H9 (cell line): ENCODE measurements around the gene AP1B1. TPM values are rescaled to one million over a fixed set of nuclear protein-coding genes. Genes with fewer than 3 reads are reported as not detected.

Experiments
- DNase-seq: peaks from one replicate; pipeline ENCODE4 v3.0.0-alpha.2; 2017
- H2AFZ ChIP-seq: one replicate; pipeline ENCODE4 v1.6.1; 2013; ENCODE audit warnings: mild to moderate bottlenecking, low read length, control low read depth, moderate library complexity
- H2AK5ac ChIP-seq: 2 replicates; pipeline ENCODE4 v1.6.1; 2013; ENCODE audit warnings: low read length, control low read depth, mixed read lengths; ENCODE audit not compliant: insufficient read length
- H2BK120ac ChIP-seq: one replicate; pipeline ENCODE4 v1.6.1; 2013; ENCODE audit warnings: low read depth, mild to moderate bottlenecking, low read length, control low read depth, inconsistent platforms; ENCODE audit not compliant: poor library complexity, severe bottlenecking
- H2BK12ac ChIP-seq: 2 replicates; pipeline ENCODE4 v1.6.1; 2013; ENCODE audit warnings: low read length, control low read depth, mixed read lengths, low read depth; ENCODE audit not compliant: insufficient read length
- H2BK15ac ChIP-seq: 2 replicates; pipeline ENCODE4 v1.6.1; 2013; ENCODE audit warnings: low read depth, low read length, control low read depth
- H2BK20ac ChIP-seq: one replicate; pipeline ENCODE4 v1.6.1; 2013; ENCODE audit warnings: low read depth, mild to moderate bottlenecking, low read length, control low read depth, inconsistent platforms; ENCODE audit not compliant: poor library complexity, severe bottlenecking
- H2BK5ac ChIP-seq: 2 replicates; pipeline ENCODE4 v1.6.1; 2013; ENCODE audit warnings: low read length, control low read depth, mixed read lengths; ENCODE audit not compliant: insufficient read length
- H3K14ac ChIP-seq: 2 replicates; pipeline ENCODE4 v1.6.1; 2013; ENCODE audit warnings: low read length, control low read depth; ENCODE audit not compliant: insufficient read depth
- H3K18ac ChIP-seq: 2 replicates; pipeline ENCODE4 v1.6.1; 2013; ENCODE audit warnings: low read depth, mild to moderate bottlenecking, mixed read lengths, low read length, control low read depth; ENCODE audit not compliant: insufficient read length
- H3K23ac ChIP-seq: 2 replicates; pipeline ENCODE4 v1.6.1; 2013; ENCODE audit warnings: low read length, control low read depth, mixed read lengths, low read depth; ENCODE audit not compliant: insufficient read length
- H3K23me2 ChIP-seq: 2 replicates; pipeline ENCODE4 v1.6.1; 2013; ENCODE audit warnings: low read depth, mild to moderate bottlenecking, mixed read lengths, low read length, control low read depth; ENCODE audit not compliant: insufficient read length, poor library complexity, severe bottlenecking
- H3K27ac ChIP-seq: 2 replicates; pipeline ENCODE4 v1.5.1; 2013; ENCODE audit warnings: low read length, control low read depth, mixed read lengths, low read depth; ENCODE audit not compliant: insufficient read length
- H3K27me3 ChIP-seq: 2 replicates; pipeline ENCODE4 v1.6.1; 2013; ENCODE audit warnings: low read length, control low read depth, inconsistent platforms; ENCODE audit not compliant: insufficient read depth
- H3K4ac ChIP-seq: 2 replicates; pipeline ENCODE4 v1.6.1; 2013; ENCODE audit warnings: low read depth, mild to moderate bottlenecking, control low read depth, inconsistent platforms, low read length, moderate library complexity
- H3K4me1 ChIP-seq: 2 replicates; pipeline ENCODE4 v1.6.1; 2013; ENCODE audit warnings: low read length, control low read depth, inconsistent platforms; ENCODE audit not compliant: insufficient read depth
- H3K4me2 ChIP-seq: 2 replicates; pipeline ENCODE4 v1.6.1; 2013; ENCODE audit warnings: low read length, control low read depth, mixed read lengths; ENCODE audit not compliant: insufficient read length, insufficient read depth
- H3K56ac ChIP-seq: 2 replicates; pipeline ENCODE4 v1.6.1; 2013; ENCODE audit warnings: low read depth, mild to moderate bottlenecking, mixed read lengths, low read length, control low read depth; ENCODE audit not compliant: insufficient read length
- H3K79me1 ChIP-seq: 2 replicates; pipeline ENCODE4 v1.6.1; 2013; ENCODE audit warnings: low read depth, mild to moderate bottlenecking, moderate library complexity, low read length, control low read depth, inconsistent platforms; ENCODE audit not compliant: insufficient read depth, poor library complexity, severe bottlenecking
- H3K79me2 ChIP-seq: 2 replicates; pipeline ENCODE4 v1.6.1; 2013; ENCODE audit warnings: low read length, control low read depth, inconsistent platforms; ENCODE audit not compliant: insufficient read depth
- H3K9ac ChIP-seq: 2 replicates; pipeline ENCODE4 v1.6.1; 2013; ENCODE audit warnings: low read length, control low read depth, mixed read lengths; ENCODE audit not compliant: insufficient read length; ENCODE audit errors: extremely low read depth
- H3K9me3 ChIP-seq: one replicate; pipeline ENCODE4 v1.6.1; 2013; ENCODE audit warnings: low read depth, low read length, inconsistent platforms; ENCODE audit not compliant: control insufficient read depth
- H3T11ph ChIP-seq: one replicate; pipeline ENCODE4 v1.6.1; 2013; ENCODE audit warnings: mild to moderate bottlenecking, low read length, control low read depth, inconsistent platforms
- H4K20me1 ChIP-seq: one replicate; pipeline ENCODE4 v1.6.1; 2013; ENCODE audit not compliant: control insufficient read depth, insufficient read length, insufficient read depth
- H4K5ac ChIP-seq: 2 replicates; pipeline ENCODE4 v1.6.1; 2013; ENCODE audit warnings: low read depth, mild to moderate bottlenecking, mixed read lengths, low read length, control low read depth; ENCODE audit not compliant: insufficient read length
- H4K8ac ChIP-seq: replicated peaks from 2 replicates; pipeline ENCODE4 v1.6.1; 2013; ENCODE audit warnings: low read length, control low read depth, mixed read lengths, low read depth; ENCODE audit not compliant: insufficient read length
- H4K91ac ChIP-seq: 2 replicates; pipeline ENCODE4 v1.6.1; 2013; ENCODE audit warnings: low read depth, mild to moderate bottlenecking, moderate library complexity, mixed read lengths, low read length, control low read depth; ENCODE audit not compliant: insufficient read length
- H3K27ac Mint-ChIP-seq, 3 experiments: 2 replicates in 2 of 3; 3 replicates in 1 of 3; pipeline ENCODE4 v1.8.0; 2020 to 2021; ENCODE audit warnings: mixed read lengths in 3 of 3, mild to moderate bottlenecking in 1 of 3, moderate library complexity in 1 of 3
- H3K27me3 Mint-ChIP-seq: 2 replicates; pipeline ENCODE4 v1.8.0; 2021; ENCODE audit warnings: low read depth, mild to moderate bottlenecking, moderate library complexity, mixed read lengths
- H3K36me3 Mint-ChIP-seq, 3 experiments: 2 replicates in 2 of 3; 3 replicates in 1 of 3; pipeline ENCODE4 v1.8.0; 2020 to 2021; ENCODE audit warnings: low read depth in 3 of 3, mixed read lengths in 3 of 3; ENCODE audit not compliant: insufficient read depth in 1 of 3
- H3K4me1 Mint-ChIP-seq, 2 experiments: 2 replicates each; pipeline ENCODE4 v1.8.0; 2020; ENCODE audit warnings: mixed read lengths in 2 of 2
- H3K4me3 Mint-ChIP-seq, 2 experiments: 2 replicates in 1 of 2; 3 replicates in 1 of 2; pipeline ENCODE4 v1.8.0; 2020 to 2021; ENCODE audit warnings: mild to moderate bottlenecking in 2 of 2, mixed read lengths in 2 of 2, moderate library complexity in 1 of 2
- H3K9me3 Mint-ChIP-seq, 2 experiments: 2 replicates in 1 of 2; 3 replicates in 1 of 2; pipeline ENCODE4 v1.8.0; 2020; ENCODE audit warnings: mild to moderate bottlenecking in 2 of 2, mixed read lengths in 2 of 2, moderate library complexity in 1 of 2
- CTCF ChIP-seq: fragments of 200-600 bp; sonication (generic); conservative IDR thresholded peaks from 3 replicates; pipeline ENCODE4 v1.8.0; 2021; ENCODE audit warnings: antibody characterized with exemption, mild to moderate bottlenecking
- WGBS: extraction: QIAGEN DNeasy Blood & Tissue Kit; methylation state at CpG from one replicate; pipeline ENCODE4 v1.1.7; 2013; ENCODE audit warnings: missing lambda C conversion rate, low lambda C conversion rate, mixed read lengths; ENCODE audit not compliant: insufficient read length; ENCODE audit errors: extremely low coverage; 5-methylcytosine and 5-hydroxymethylcytosine counted together
- total RNA-seq: library from RNA; stranded (reverse); gene quantifications from 2 replicates; pipeline ENCODE4 v1.2.1, GENCODE V29; 2021

Gene AP1B1
- total RNA-seq, 1 experiment from 2014 or later = 64.0 TPM

GRCh38 chr22:29284196-29284595 is 104.2 kb downstream of the AP1B1 start:
- H2BK15ac ChIP-seq = no peak overlapping the region
- H3K4me2 ChIP-seq = no peak overlapping the region
- Mint-ChIP-seq H3K27ac (peak overlapping the region in 2 of 3 experiments; percentile 4 to 76; a peak in 2 of 7 replicates), H3K9me3 (no peaks in the 10 kb centered on the region), H3K4me1 (no peaks in the 10 kb centered on the region), H3K4me3 (no peak overlapping the region), H3K27me3 (no peaks in the 10 kb centered on the region), H3K36me3 (peaks cover 67 to 100% (median 99%) of the 10 kb centered on the region in 3 experiments)
- H3K9ac ChIP-seq = no peak overlapping the region
- no peaks in the 10 kb centered on the region for H3K9me3 ChIP-seq
- H3K56ac ChIP-seq = no peak overlapping the region
- H2BK5ac ChIP-seq = no peak overlapping the region
- H3K27ac ChIP-seq = no peak overlapping the region
- no peak overlapping the region for H2AFZ ChIP-seq
- no peak overlapping the region for H4K5ac ChIP-seq
- H3K79me2 ChIP-seq = peaks cover 1% of the 10 kb centered on the region; the same call in 1 of the 2 replicates
- no peak overlapping the region for H2BK120ac ChIP-seq
- H4K91ac ChIP-seq = no peak overlapping the region
- no CpG with 5 or more reads among the region's 3 CpGs for WGBS
- H3T11ph ChIP-seq = no peak overlapping the region
- no peak for TF ChIP-seq CTCF
- no peak overlapping the region for H3K4ac ChIP-seq
- no peaks in the 10 kb centered on the region for H3K4me1 ChIP-seq
- no peak overlapping the region for H4K8ac ChIP-seq
- H2BK20ac ChIP-seq = no peak overlapping the region
- no peak overlapping the region for H2BK12ac ChIP-seq
- H3K79me1 ChIP-seq = peaks cover 4% of the 10 kb centered on the region
- H3K27me3 ChIP-seq = no peaks in the 10 kb centered on the region
- no peak overlapping the region for H2AK5ac ChIP-seq
- H4K20me1 ChIP-seq = no peaks in the 10 kb centered on the region
- H3K18ac ChIP-seq = no peak overlapping the region
- H3K23ac ChIP-seq = no peak overlapping the region
- no peaks in the 10 kb centered on the region for H3K23me2 ChIP-seq
- H3K14ac ChIP-seq = no peak overlapping the region
- DNase-seq = no peak
